ENCODE measurements around the gene CRISPLD2.

Gene CRISPLD2

GRCh38 chr16:84780063-84780462 lies 39.7 kb upstream of the CRISPLD2 start:
- TF ChIP-seq CTCF (IDR thresholded peaks at IDR 0.05; ENCODE audit: borderline replicate concordance, insufficient read depth, low read depth, low read length) = no peak
- no peak overlapping the region for H3K4me3 ChIP-seq (ENCODE audit: low read depth, low read length)

GRCh38 chr16:84780544-84781376 lies 39.0 kb upstream of the CRISPLD2 start:
- TF ChIP-seq CTCF (IDR thresholded peaks at IDR 0.05; ENCODE audit: borderline replicate concordance, insufficient read depth, low read depth, low read length) = no peak
- no peak overlapping the region for H3K4me3 ChIP-seq (ENCODE audit: low read depth, low read length)

- H3K4me3 ChIP-seq (ENCODE audit: low read depth, low read length) = no peak overlapping the region
- no peak for TF ChIP-seq CTCF (IDR thresholded peaks at IDR 0.05; ENCODE audit: borderline replicate concordance, insufficient read depth, low read depth, low read length)
These were observed 36.9 kb upstream of the CRISPLD2 start for GRCh38 chr16:84782846-84783245.

GRCh38 chr16:84785843-84786581 lies 33.8 kb upstream of the CRISPLD2 start:
- TF ChIP-seq CTCF (IDR thresholded peaks at IDR 0.05; ENCODE audit: borderline replicate concordance, insufficient read depth, low read depth, low read length) = no peak

GRCh38 chr16:84786605-84787262 lies 33.1 kb upstream of the CRISPLD2 start:
- TF ChIP-seq CTCF (IDR thresholded peaks at IDR 0.05; ENCODE audit: borderline replicate concordance, insufficient read depth, low read depth, low read length) = no peak

More at GRCh38 chr16:84785843-84786581, 33.8 kb upstream of the CRISPLD2 start:
- no peak overlapping the region for H3K4me3 ChIP-seq (ENCODE audit: low read depth, low read length)

GRCh38 chr16:84787263-84787622 lies 32.5 kb upstream of the CRISPLD2 start:
- TF ChIP-seq CTCF (IDR thresholded peaks at IDR 0.05; ENCODE audit: borderline replicate concordance, insufficient read depth, low read depth, low read length) = no peak
- no peak overlapping the region for H3K4me3 ChIP-seq (ENCODE audit: low read depth, low read length)

More at GRCh38 chr16:84786605-84787262, 33.1 kb upstream of the CRISPLD2 start:
- H3K4me3 ChIP-seq (ENCODE audit: low read depth, low read length) = no peak overlapping the region

Measured in GM12875 (cell line).